HG03060 (cell line): Measurements from ENCODE around the gene KIAA1671.

Experiments
- ATAC-seq: cut with Tn5 transposase; IDR thresholded peaks from one replicate; pipeline ENCODE4 v1.9.1; 2021; ENCODE audit warnings: low read depth, moderate number of reproducible peaks; ENCODE audit not compliant: unreplicated experiment

Gene KIAA1671

DNA sequence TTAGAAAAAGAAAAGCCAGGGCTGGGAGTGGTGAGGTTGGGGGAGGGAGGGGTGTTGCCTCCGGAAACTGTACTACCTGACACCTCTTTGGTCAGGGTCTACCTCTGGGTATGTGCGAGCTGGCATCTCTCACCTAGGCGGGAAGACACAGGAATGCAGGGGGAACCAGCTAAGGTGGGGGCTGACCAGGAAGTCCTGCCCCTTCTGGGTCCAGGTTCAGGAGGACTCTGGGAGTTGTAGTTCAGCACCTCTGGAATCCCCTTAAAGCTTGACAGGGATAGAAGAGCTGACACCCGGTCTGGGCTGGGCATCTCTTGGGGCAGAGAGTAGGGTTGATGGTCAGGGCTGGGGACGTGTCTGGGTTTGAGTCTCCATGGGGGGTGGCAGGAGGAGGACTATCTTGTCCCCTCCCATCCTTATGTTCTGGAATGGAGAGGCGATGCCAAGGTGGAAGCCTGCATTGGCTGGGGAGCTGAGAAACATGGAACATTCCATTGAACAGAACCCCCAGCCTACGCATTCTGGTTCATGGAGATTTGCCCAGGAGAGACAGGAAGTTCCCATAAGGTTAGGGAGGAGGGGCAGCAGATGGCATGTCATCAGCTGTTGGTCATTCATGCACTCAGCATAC is 2.1 kb upstream of the KIAA1671 start:
- ATAC-seq, result no peak

GRCh38 chr22:24952837-24953383 is 394 bp downstream of the KIAA1671 start:
- ATAC-seq, result no peak

DNA sequence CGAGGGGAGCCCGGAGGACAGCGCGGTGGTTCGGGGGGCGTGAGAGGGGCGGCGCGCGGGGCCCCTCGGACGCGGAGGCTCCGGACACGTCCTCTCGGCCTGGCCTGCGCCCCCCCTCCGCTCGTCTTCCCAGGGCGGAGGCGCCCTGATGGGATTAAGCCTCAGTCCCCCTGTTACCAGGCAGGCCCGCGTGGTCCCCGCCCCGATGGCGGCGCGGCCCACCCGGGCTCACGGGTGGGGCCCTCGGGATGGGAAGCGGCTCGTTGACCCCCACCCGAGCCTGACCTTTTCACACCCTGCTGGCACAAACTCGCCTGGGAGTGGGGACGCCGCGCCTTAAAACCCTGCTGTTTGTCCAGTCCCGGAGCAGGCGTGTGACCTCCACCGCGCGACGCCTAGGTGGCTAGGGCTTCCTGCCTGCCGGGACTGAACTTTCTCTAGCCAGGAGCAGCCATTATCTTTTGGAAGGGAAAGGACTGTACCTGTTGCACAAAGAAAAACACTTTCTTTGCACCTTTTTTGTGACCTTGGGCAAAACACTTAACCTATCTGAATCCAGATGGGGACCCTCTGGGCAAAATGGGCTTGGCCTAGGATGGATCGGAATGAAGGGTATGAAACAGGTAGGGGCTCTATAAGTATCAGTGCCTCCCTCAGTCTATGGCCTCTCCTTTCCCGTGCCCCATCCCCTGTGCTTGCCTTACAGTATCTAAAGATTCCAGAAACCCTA is 1.0 kb downstream of the KIAA1671 start:
- ATAC-seq, result no peak

DNA sequence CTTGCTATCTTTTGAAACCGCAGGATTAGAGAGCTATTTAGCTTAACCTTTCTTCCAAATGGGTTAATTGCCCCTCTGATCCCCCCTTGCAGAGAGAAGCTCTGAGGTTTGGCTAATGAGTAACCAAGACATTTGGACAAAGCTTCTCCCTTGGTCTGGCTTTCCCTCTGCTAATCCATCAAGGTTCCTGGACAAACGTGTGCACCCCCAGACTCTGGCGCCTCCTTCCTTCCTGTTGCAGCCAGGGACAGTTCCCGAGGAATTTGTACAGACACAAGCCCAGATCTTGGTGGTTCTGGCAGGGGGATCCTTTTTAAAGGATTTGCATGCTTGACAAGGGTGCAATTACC is 1.6 kb downstream of the KIAA1671 start:
- ATAC-seq, result no peak

GRCh38 chr22:24954856-24955255 is 2.3 kb downstream of the KIAA1671 start:
- ATAC-seq, result no peak

DNA sequence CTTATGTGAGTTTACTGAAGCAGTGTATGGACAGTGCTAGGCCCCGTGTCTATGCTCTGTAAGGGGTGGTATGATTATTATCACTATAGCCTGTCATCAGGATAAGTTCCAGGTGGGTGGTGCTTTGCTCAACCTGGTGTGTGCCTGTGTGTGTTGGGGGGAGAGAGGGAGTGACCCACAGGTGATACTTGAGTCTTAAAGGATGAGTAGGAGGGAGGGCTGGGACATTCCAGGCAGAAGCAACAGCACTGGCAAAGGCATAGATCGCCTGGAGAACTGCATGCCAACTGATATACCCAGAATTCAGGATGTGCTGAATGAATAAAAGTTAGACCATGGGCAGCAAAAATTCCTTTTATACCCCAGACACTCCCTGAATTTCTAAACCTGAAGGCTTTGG is 4.5 kb downstream of the KIAA1671 start:
- ATAC-seq, result no peak

DNA sequence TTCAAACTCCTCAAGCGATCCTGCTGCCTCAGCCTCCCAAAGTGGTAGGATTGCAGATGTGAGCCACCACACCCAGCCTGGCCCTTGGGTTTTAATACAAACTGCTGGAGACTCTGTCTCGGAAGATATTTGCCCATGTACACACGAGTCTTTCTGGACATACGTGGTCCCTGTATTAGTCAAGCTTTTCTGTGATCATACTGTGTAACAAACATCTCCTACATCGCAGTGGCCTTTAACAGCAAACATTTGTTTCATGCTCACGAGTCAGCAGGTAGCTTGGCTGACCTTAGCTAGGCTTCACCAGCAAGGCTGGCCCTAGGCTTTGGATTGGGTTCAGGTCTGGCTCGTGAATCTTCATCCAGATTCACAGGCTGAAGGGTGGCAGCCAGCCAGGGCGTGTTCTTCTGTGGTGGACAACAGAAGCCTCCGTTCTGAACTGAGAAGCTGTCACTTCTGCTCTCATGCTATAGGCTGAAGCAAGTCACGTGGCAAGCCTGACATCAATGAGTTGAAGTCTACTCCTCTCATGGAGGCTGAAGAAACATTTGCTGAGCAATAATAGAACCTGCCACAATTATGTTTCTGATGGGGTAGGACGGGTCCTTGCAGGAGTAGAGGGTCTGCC is 8.8 kb downstream of the KIAA1671 start:
- no peak for ATAC-seq

- no peak for ATAC-seq
These were observed 9.6 kb downstream of the KIAA1671 start for GRCh38 chr22:24962094-24962493.

- ATAC-seq, result no peak
These were observed 10.3 kb downstream of the KIAA1671 start for GRCh38 chr22:24962835-24963234.

DNA sequence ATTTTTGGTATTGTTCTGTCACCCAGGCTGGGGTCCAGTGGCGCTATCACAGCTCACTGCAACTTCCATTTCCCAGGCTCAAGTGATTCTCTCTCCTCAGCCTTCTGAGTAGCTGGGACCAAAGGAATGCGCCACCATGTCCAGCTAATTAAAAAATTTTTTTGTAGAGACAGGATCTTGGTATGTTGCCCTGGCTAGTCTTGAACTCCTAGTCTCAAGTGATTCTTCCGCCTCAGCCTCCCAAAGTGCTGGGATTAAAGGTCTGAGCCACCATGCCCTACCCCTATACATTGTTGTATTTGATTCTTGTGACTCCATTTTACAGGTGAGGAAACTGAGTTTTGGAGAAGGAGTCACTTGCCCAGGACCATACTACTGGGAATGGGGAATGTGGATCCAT is 11.9 kb downstream of the KIAA1671 start:
- ATAC-seq, result no peak

- no peak for ATAC-seq
These were observed 13.5 kb downstream of the KIAA1671 start for GRCh38 chr22:24965822-24966626.

DNA sequence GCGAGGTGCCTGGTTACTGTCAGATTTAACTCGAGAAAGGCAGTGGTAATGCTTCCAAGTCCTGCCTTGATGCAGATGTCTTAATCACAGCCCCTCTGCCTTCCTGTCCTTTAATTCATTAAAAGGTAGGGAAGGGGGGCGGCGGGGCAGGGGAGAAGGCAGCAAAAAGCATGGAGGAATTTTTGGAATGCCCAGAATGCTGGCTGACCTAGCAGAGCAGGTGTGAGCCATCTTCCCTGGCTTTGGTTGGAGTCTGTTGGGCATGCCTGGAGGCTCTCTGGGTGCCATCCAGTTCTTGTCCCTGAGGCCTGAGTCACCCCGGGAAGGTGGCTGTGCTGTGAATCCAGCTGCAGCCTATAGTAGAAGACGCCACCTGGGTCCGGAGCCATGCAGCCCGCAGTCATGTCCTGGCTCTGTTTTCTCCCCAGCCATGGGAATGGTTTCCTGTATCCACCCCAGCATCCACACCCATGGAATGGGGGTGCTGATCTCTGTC is 15.6 kb downstream of the KIAA1671 start:
- no peak for ATAC-seq

DNA sequence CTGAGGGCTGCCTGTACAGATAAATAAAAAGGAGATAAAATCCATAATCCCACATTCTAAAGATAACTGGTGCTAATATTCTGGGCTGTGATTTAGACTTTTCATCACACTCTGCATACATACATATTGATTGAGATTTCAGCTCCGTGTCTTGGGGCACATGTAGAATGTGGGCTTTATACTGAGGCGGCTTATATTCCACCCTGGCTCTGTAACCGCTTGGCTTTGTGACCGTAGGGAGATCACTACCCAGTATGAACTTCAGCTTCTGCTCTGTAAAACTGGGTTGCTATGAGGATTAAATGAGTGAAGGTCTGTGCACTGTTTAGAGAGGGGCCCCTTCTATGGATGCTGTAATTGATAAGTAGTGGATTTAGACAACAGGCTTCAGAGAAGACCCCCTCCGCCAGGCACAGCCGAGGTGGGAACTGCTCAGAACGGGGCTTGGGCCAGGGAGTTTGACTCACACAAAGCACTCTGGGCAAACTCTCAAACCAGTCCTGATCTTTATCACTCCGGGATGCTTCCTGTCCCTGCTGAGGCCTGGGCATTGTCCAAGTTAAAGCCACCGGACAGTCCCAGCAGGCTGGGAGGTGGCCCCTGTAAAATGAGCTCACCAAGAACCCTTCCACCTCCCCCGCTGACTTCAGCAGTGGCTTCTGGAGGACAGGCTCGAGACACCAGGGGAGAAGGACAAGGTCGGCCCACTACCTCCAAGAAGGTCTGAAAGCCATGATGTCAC is 17.2 kb downstream of the KIAA1671 start:
- ATAC-seq, result no peak

GRCh38 chr22:24972369-24972768 is 19.9 kb downstream of the KIAA1671 start:
- no peak for ATAC-seq

GRCh38 chr22:24973872-24974271 is 21.4 kb downstream of the KIAA1671 start:
- ATAC-seq, result no peak

DNA sequence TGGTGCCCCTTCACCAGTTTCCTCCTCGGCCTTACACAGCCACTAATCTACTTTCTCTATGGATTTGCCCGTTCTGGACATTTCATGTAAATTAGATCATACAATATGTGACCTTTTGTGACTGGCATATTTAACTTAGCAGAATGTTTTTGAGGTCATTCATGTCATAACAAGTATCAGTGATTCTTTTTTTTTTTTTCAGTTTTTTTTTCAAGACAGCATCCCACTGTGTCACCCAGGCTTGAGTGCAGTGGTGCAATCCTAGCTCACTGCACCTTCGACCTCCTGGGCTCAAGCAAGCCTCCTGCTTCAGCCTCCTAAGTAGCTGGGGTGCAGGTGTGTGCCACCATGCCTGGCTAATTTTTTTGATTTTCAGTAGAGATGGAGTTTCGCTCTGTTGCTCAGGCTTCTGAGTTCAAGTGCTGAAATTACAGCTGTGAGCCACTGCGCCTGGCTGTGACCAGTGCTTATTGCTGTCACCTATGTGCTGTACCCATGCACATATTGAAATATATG is 22.7 kb downstream of the KIAA1671 start:
- ATAC-seq, result no peak

DNA sequence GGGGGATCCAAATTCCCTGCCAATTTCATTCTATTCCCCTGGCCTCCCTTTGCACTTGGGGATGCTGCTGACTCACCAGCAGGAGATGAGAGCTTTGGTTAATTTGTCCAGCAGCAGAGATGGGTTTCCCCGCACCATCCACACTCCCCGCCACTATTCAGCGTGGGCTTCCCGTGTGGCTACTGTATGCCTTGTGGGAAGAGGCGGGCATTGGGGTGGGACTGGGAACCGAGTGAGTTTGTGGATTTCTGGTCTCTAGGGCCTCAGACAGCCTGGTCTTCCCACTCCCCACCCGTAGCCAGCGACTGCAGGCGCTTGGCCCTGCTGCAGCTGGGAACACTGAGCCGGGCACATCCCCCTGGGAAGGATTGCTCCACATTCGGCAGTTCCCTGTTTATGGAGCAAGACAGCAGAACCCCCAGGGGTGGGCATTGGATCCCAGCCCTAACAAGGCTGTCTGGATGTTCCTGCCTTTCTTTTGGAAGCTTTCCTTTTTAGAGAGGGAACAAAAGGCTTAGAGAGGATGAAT is 23.4 kb downstream of the KIAA1671 start:
- no peak for ATAC-seq

DNA sequence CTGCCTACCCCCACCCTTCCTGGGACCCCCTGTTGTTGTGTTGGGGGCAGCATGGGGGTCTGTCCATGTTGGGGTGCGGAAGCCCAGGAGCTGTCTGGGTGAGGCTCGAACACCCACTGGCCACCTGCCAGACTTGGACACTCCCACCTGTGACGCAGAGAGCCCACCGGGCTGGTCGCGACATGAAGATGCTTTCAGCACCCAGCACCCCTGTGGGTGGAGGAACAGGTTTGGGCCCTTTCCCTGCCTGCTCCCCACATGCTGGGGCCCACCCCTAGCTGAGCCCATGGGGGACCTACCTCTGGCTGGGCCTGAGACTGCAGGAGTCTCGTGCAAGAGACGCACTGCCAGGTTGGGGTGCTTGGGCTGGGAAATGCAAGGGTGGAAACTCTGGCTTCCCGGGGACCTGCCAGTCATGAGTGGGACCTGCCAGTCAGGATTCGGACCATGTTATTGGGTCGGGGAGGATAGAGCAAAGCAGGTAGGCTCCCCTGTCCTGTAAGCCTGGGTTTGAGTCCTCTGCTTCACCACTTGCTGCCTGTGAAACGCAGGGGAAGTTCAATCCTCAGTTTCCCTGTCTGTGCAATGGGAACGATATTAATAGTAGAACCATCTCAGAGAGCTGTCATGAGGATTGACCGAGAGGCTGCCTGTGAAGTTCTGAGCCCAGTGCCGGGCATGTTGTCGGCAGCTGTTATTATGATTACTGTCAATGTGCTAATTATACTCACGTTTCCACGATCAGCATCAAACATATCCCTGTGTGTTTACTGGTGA is 24.1 kb downstream of the KIAA1671 start:
- no peak for ATAC-seq
